Caco-2 (cell line): ENCODE measurements around the gene UBE2E1. TPM values are rescaled to one million over a fixed set of nuclear protein-coding genes. Genes with fewer than 3 reads are reported as not detected.

ENCODE experiments used
- BruUV-seq: library from RNA; stranded (reverse); fragments of 400-500 nt; replicated peaks from 2 replicates; lab custom pipeline; 2021; lab: Mats Ljungman, UMichigan
- CTCF ChIA-PET: fragments of 300-600 bp; sonication (Branson Sonifier 250); formaldehyde crosslinking; loops from one replicate; lab custom pipeline; 2022; ENCODE audit warnings: antibody characterized with exemption; lab: Charles Lee
- POLR2A ChIA-PET: fragments of 300-600 bp; sonication (Branson Sonifier 250); formaldehyde crosslinking; loops from one replicate; lab custom pipeline; 2022; ENCODE audit warnings: antibody characterized with exemption; lab: Charles Lee
- DNase-seq, 2 experiments: peaks; one replicate each; pipeline versions ENCODE4 v3.0.0 to v3.0.0-alpha.2; 2020 to 2022
- H3K27me3 ChIP-seq: replicated peaks from 2 replicates; pipeline ENCODE4 v1.6.0; 2011; ENCODE audit warnings: low read length; ENCODE audit not compliant: control insufficient read depth, insufficient read depth
- H3K36me3 ChIP-seq: 2 replicates; pipeline ENCODE4 v1.5.1; 2011; ENCODE audit warnings: low read length; ENCODE audit not compliant: control insufficient read depth, insufficient read depth
- H3K4me1 ChIP-seq: fragments of 250-450 bp; sonication (Bioruptor Pico); 2 replicates; pipeline ENCODE4 v1.5.1; 2020; ENCODE audit warnings: mild to moderate bottlenecking
- H3K4me3 ChIP-seq: 2 replicates; pipeline ENCODE4 v1.5.1; 2011; ENCODE audit warnings: low read depth, mild to moderate bottlenecking, control low read depth, low read length
- H3K9me3 ChIP-seq: fragments of 250-450 bp; sonication (Bioruptor Pico); 2 replicates; pipeline ENCODE4 v1.5.1; 2020; ENCODE audit warnings: mild to moderate bottlenecking, moderate library complexity
- H3K27ac Mint-ChIP-seq: one replicate; pipeline ENCODE4 v1.8.0; 2022; ENCODE audit warnings: mixed read lengths; ENCODE audit not compliant: unreplicated experiment
- H3K27me3 Mint-ChIP-seq: one replicate; pipeline ENCODE4 v1.8.0; 2022; ENCODE audit warnings: mixed read lengths; ENCODE audit not compliant: insufficient read depth, unreplicated experiment
- H3K36me3 Mint-ChIP-seq: one replicate; pipeline ENCODE4 v1.8.0; 2022; ENCODE audit warnings: mild to moderate bottlenecking, mixed read lengths; ENCODE audit not compliant: insufficient read depth, unreplicated experiment
- H3K4me1 Mint-ChIP-seq: one replicate; pipeline ENCODE4 v1.8.0; 2022; ENCODE audit warnings: low read depth, mixed read lengths; ENCODE audit not compliant: unreplicated experiment
- H3K4me3 Mint-ChIP-seq: one replicate; pipeline ENCODE4 v1.8.0; 2022; ENCODE audit warnings: mild to moderate bottlenecking, moderate library complexity, mixed read lengths; ENCODE audit not compliant: unreplicated experiment
- H3K9me3 Mint-ChIP-seq: one replicate; pipeline ENCODE4 v1.8.0; 2022; ENCODE audit warnings: mixed read lengths; ENCODE audit not compliant: unreplicated experiment
- CTCF ChIP-seq, 2 experiments: fragments of 200-600 bp in 1 of 2; IDR thresholded peaks; 1 replicate in 1 of 2; 2 replicates in 1 of 2; pipeline versions ENCODE4 v1.5.1 to v1.8.0; 2011 to 2022; ENCODE audit warnings: antibody characterized with exemption in 1 of 2, control low read depth in 1 of 2, inconsistent platforms in 1 of 2, low read depth in 1 of 2, low read length in 1 of 2, mild to moderate bottlenecking in 1 of 2, moderate library complexity in 1 of 2; ENCODE audit not compliant: insufficient read depth in 1 of 2, severe bottlenecking in 1 of 2, unreplicated experiment in 1 of 2
- intact Hi-C: fragments of 100-400 bp; cut with micrococcal nuclease; formaldehyde crosslinking; loops from one replicate; pipeline ENCODE4 v1.10.0; 2022; ENCODE audit not compliant: unreplicated experiment
- total RNA-seq: library from RNA; stranded (reverse); gene quantifications from 2 replicates; pipeline ENCODE4 v1.2.3, GENCODE V29; 2022

The UBE2E1 gene
- total RNA-seq, 1 experiment from 2014 or later, result 104 TPM

GRCh38 chr3:23808525-23808924 lies 2.8 kb downstream of the UBE2E1 start:
- ChIA-PET POLR2A (no interaction called here), CTCF (no interaction called here)
- H3K4me1 Mint-ChIP-seq, result peaks cover 39% of the 10 kb centered on the region
- no TSS peak for BruUV-seq
- H3K4me3 ChIP-seq, result no peak overlapping the region
- no peak for TF ChIP-seq CTCF (IDR thresholded peaks at IDR 0.05; ENCODE audit: insufficient read depth in 1 of 2, low read depth in 1 of 2, low read length in 1 of 2, severe bottlenecking in 1 of 2, unreplicated experiment in 1 of 2)
- H3K4me1 ChIP-seq, result peaks cover 35% of the 10 kb centered on the region
- H3K36me3 ChIP-seq, result no peaks in the 10 kb centered on the region; the same call in 1 of the 2 replicates
- peak overlapping the region; percentile 99 for H3K4me3 Mint-ChIP-seq
- no peaks in the 10 kb centered on the region for H3K27me3 ChIP-seq
- peaks cover 18% of the 10 kb centered on the region for H3K36me3 Mint-ChIP-seq
- intact Hi-C loops, result loop anchor here (1.0 to 10.0 kb wide), 2 partner anchors 80 to 624 kb away; no protein-coding TSS in a partner anchor
- H3K9me3 ChIP-seq, result no peaks in the 10 kb centered on the region
- no peak for DNase-seq
- no peaks in the 10 kb centered on the region for H3K27me3 Mint-ChIP-seq
- H3K9me3 Mint-ChIP-seq, result no peaks in the 10 kb centered on the region
- H3K27ac Mint-ChIP-seq, result peak overlapping the region; percentile 24

GRCh38 chr3:23809294-23809693 lies 3.5 kb downstream of the UBE2E1 start:
- no peak for DNase-seq
- intact Hi-C loops, result loop anchor here (10.0 kb wide), 1 partner anchor 624 kb away; no protein-coding TSS in a partner anchor
- Mint-ChIP-seq H3K36me3 (peaks cover 18% of the 10 kb centered on the region), H3K27me3 (no peaks in the 10 kb centered on the region), H3K4me3 (peak overlapping the region; percentile 99), H3K9me3 (no peaks in the 10 kb centered on the region), H3K4me1 (peaks cover 38% of the 10 kb centered on the region), H3K27ac (peak overlapping the region; percentile 24)
- H3K36me3 ChIP-seq, result no peaks in the 10 kb centered on the region; the same call in 1 of the 2 replicates
- ChIA-PET CTCF (no interaction called here), POLR2A (no interaction called here)
- no peaks in the 10 kb centered on the region for H3K9me3 ChIP-seq
- no peaks in the 10 kb centered on the region for H3K27me3 ChIP-seq
- no peak for TF ChIP-seq CTCF (IDR thresholded peaks at IDR 0.05; ENCODE audit: insufficient read depth in 1 of 2, low read depth in 1 of 2, low read length in 1 of 2, severe bottlenecking in 1 of 2, unreplicated experiment in 1 of 2)
- BruUV-seq, result no TSS peak
- H3K4me1 ChIP-seq, result peaks cover 31% of the 10 kb centered on the region
- H3K4me3 ChIP-seq, result no peak overlapping the region

- Mint-ChIP-seq H3K4me3 (peak overlapping the region; percentile 99), H3K27me3 (no peaks in the 10 kb centered on the region), H3K9me3 (no peaks in the 10 kb centered on the region), H3K4me1 (peaks cover 33% of the 10 kb centered on the region), H3K27ac (peak overlapping the region; percentile 100), H3K36me3 (peaks cover 18% of the 10 kb centered on the region)
- intact Hi-C loops, result loop anchor here (10.0 kb wide), 1 partner anchor 625 kb away; no protein-coding TSS in a partner anchor
- H3K27me3 ChIP-seq, result no peaks in the 10 kb centered on the region
- peaks cover 25% of the 10 kb centered on the region for H3K4me1 ChIP-seq
- CTCF ChIA-PET, result no interaction called here
- TSS peak; percentile 61 for BruUV-seq
- H3K9me3 ChIP-seq, result no peaks in the 10 kb centered on the region
- DNase-seq, result no peak
- TF ChIP-seq CTCF (IDR thresholded peaks at IDR 0.05; ENCODE audit: insufficient read depth in 1 of 2, low read depth in 1 of 2, low read length in 1 of 2, severe bottlenecking in 1 of 2, unreplicated experiment in 1 of 2), result no peak
- no peaks in the 10 kb centered on the region; the same call in 1 of the 2 replicates for H3K36me3 ChIP-seq
- POLR2A ChIA-PET, result no interaction called here
- peak overlapping the region; percentile 70 for H3K4me3 ChIP-seq
Observed at GRCh38 chr3:23809840-23810342, 4.1 kb downstream of the UBE2E1 start.
